Keratinocyte (primary cell): ENCODE results near the gene PDK2.

ENCODE experiments used
- EZH2 ChIP-seq: IDR thresholded peaks from one replicate; pipeline ENCODE4 v1.6.1; 2012; ENCODE audit warnings: inconsistent platforms, mild to moderate bottlenecking, low read length, moderate library complexity
- TF ChIP-seq, protein P1 (sequence below), 3 experiments: IDR thresholded peaks in 1 of 3; conservative IDR thresholded peaks in 1 of 3; optimal IDR thresholded peaks in 1 of 3; 2 replicates in 2 of 3; 3 replicates in 1 of 3; pipeline versions ENCODE3 to v1.5.1; 2011; ENCODE audit warnings: low read length in 3 of 3, mild to moderate bottlenecking in 3 of 3, moderate library complexity in 2 of 3, control low read depth in 1 of 3, inconsistent platforms in 1 of 3; ENCODE audit not compliant: insufficient read depth in 2 of 3; ENCODE audit errors: extremely low read depth in 1 of 3

DNA sequence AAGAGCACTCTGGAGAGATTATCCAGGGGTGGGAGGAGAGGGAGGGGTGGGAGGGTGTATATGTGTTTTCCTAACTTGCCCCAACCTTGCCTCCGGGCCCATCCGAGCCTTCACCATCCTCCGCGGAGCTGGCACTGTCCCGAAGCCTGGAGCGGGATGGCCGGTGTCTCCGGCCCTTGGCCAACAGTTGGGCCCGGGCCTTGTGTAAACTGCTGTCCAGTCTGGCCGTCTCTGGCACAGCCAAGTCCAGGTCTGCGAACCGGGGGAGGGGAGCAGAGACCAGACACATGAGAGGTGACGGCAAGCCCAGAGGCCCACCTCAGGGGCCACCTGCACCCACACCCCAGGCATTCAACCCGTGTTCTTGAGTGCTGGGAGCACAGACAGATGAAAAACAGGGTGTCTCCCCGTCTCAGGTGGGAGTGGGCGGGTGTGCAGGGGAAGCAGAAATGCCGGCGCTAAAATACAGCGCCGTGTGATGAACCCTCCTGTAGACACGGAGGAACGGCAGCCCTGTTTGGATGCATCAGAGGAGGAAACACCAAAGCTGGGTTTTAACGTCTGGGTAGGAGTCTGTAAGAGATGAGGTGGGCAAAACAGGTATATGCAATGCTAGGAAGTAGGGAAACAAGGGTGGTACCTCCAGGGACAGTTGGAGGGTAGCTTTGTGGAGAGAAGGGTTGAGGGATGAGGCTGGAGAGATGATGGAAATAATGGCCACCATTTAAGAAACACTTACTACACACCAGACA lies 23.1 kb downstream of the PDK2 start:
- no peak for TF ChIP-seq EZH2
- TF ChIP-seq, protein P1, sequence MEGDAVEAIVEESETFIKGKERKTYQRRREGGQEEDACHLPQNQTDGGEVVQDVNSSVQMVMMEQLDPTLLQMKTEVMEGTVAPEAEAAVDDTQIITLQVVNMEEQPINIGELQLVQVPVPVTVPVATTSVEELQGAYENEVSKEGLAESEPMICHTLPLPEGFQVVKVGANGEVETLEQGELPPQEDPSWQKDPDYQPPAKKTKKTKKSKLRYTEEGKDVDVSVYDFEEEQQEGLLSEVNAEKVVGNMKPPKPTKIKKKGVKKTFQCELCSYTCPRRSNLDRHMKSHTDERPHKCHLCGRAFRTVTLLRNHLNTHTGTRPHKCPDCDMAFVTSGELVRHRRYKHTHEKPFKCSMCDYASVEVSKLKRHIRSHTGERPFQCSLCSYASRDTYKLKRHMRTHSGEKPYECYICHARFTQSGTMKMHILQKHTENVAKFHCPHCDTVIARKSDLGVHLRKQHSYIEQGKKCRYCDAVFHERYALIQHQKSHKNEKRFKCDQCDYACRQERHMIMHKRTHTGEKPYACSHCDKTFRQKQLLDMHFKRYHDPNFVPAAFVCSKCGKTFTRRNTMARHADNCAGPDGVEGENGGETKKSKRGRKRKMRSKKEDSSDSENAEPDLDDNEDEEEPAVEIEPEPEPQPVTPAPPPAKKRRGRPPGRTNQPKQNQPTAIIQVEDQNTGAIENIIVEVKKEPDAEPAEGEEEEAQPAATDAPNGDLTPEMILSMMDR (optimal IDR thresholded peaks at IDR 0.05 in 1 of 3, IDR thresholded peaks at IDR 0.05 in 1 of 3, conservative IDR thresholded peaks at IDR 0.05 in 1 of 3; ENCODE audit: extremely low read depth in 1 of 3, insufficient read depth in 2 of 3, low read length in 3 of 3): no peak
